Activated T-helper 1 cell treated with anti-CD3 and anti-CD28 coated beads, Interleukin-2, amount 50 U/mL, for 16 hours (primary cell): ENCODE results near the gene GRIFIN.

Source experiments
- DNase-seq, 2 donors: peaks; one replicate each; pipeline ENCODE4 v3.0.0-alpha.2; 2020; ENCODE audit warnings: low read depth in 1 of 2, low spot score in 1 of 2

The GRIFIN gene

GRCh38 chr7:2435146-2435545 lies 41.1 kb downstream of the GRIFIN start:
- DNase-seq, result no peak

GRCh38 chr7:2433713-2434550 lies 42.3 kb downstream of the GRIFIN start:
- DNase-seq, result no peak

DNA sequence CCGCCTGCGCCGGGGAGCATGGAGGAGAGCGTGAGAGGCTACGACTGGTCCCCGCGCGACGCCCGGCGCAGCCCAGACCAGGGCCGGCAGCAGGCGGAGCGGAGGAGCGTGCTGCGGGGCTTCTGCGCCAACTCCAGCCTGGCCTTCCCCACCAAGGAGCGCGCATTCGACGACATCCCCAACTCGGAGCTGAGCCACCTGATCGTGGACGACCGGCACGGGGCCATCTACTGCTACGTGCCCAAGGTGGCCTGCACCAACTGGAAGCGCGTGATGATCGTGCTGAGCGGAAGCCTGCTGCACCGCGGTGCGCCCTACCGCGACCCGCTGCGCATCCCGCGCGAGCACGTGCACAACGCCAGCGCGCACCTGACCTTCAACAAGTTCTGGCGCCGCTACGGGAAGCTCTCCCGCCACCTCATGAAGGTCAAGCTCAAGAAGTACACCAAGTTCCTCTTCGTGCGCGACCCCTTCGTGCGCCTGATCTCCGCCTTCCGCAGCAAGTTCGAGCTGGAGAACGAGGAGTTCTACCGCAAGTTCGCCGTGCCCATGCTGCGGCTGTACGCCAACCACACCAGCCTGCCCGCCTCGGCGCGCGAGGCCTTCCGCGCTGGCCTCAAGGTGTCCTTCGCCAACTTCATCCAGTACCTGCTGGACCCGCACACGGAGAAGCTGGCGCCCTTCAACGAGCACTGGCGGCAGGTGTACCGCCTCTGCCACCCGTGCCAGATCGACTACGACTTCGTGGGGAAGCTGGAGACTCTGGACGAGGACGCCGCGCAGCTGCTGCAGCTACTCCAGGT lies 43.1 kb downstream of the GRIFIN start:
- DNase-seq, result no peak

GRCh38 chr7:2431260-2431867 lies 44.8 kb downstream of the GRIFIN start:
- DNase-seq, result peak in 1 of 2 donors; percentile 23

- no peak for DNase-seq
Measured at GRCh38 chr7:2425749-2426148, 50.4 kb downstream of the GRIFIN start.
